ENCODE measurements around the gene DMC1. TPM values are rescaled to one million over a fixed set of nuclear protein-coding genes. Genes with fewer than 3 reads are reported as not detected.

Gene DMC1
- total RNA-seq, 1 experiment from 2014 or later, result 0.28 TPM

DNA sequence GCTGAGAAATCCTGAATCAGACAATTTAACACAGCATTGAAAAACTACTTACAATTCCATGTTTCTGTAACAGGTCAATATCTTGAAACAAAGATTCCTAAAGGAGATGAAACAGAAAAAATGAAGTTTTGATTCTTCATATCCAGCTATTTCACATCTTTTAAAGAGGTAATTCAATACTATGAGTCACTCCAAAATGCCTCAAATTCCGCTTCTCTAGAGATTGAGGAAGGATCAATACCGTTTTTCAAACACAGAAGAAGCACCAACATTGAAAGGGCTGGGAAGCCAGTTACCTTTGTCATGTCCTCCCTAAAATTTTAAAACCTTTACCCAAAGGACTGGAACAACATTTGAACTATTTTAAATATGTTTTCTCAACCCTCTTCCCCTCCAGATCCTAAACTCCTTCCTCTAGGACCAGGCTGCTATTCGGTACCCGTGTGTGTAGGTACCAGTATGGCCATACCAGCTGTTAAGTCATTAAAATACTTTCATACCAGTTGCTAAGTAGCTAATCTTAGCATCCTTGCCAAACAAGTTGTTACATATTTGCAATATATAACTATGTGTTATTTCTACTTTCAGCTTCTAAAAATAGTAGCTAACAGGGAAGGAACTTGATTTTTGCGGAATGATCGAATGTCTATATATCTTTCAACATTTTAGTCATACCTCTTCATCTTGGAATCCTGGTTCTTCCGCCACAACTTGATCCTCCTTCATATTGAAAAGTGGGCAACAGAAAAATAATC, 2.3 kb downstream of the DMC1 start:
- no peak for DNase-seq (ENCODE audit: low spot score)

DNA sequence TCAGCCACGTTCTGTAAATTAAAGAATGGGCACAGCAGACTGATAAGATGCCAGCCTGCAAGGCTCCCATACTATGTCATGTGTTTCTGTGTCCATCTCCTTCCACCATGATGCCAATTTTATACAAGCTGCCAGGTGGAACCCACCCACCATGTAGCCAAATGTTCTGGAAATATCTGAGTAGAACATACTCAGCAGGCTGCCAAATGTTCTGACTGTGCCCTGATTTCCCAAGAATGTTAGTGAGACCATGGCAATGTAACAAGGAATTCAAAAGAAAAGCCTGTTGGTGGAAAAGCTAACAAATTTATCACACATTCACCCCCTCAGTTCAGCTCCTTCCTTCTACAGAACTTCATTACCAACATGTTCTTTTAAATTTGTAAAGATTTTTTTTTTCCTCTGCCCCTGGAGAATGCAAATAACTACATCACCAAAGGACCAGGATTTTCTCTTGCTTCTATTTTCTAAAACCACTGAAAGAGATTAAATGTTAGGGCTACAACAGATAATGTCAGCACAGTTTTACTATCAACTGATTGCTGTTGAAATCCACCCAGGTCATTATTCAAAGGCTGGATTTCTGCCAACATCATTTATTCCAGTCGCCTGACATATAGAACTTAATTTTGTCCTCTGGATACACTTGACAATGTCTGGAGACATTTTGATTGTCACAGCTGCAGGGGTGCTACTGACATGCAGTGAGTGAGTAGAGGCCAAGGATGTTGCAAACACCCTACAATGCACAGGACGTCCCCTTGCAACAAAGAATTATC, 3.1 kb downstream of the DMC1 start:
- no peak for DNase-seq (ENCODE audit: low spot score)

- DNase-seq (ENCODE audit: low spot score), result no peak
Observed at GRCh38 chr22:38565441-38565840, 4.5 kb downstream of the DMC1 start.

GRCh38 chr22:38564669-38565068, 5.3 kb downstream of the DMC1 start:
- DNase-seq (ENCODE audit: low spot score), result no peak

DNA sequence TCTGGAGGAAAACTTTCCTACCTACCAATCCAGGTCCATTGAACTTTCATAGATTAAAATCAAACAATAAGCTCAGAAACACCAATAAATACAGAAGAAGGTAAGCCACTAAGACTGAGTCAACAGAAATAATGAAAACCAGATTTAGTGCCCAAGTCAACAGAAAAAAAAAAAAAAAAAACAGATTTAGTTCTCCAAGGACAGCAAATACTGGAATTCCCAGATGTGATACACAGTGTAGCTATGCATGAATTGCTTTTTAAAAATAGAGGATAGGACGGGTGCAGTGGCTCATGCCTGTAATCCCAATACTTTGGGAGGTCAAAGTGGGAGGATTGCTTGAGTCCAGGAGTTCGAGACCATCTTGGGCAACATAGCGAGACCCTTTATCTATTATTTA, 15.7 kb downstream of the DMC1 start:
- no peak for DNase-seq (ENCODE audit: low spot score)

DNA sequence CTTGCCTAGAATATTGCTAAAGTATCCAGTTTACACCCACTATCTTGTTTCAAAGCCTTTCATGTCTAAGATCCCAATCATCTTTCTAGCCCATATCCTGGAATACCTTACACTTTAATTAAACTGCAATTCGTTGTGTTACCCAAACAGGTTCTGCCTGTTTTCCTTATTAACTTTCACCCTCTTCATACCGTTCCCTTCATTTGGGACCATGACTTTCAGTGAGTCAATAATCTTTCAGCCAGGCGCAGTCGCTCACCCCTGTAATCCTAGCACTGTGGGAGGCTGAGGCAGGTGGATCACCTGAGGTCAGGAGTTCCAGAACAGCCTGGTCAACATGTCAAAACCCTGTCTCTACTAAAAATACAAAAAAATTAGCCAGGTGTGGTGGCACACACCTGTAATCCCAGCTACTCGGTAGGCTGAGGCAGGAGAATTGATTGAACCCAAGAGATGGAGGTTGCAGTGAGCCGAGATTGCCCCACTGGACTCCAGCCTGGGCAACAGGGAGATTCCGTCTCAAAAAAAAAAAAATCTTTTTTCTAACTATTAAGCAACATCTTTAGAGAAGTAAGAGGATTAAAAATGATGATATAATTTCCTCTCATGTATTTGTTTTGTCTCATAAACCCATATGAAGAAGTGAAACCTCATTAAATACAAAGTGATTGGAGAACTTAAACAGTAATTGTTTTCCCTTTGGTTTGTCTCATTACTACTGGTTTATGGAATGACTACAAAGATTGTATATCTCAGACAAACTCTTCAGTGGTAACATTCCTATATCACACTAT, 20.7 kb downstream of the DMC1 start:
- DNase-seq (ENCODE audit: low spot score), result no peak

DNA sequence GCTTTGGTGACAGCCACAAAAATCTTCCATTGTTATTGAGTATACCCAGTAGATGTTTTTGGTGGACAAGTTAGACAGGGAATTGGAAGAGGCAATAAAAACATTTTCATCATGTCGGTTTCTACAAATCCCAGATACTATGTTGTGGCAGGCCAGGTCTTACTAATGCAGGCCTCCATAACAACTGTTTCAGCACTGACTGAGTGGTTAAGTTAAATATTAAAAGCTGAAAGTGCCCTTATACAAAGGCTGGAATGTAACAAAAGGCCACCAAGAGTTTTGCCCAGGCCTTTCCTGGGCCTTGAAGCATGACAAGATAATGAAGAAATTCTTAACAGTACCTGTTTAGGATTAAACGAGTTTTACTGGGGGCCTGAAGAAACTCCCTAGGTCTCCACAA, 29.3 kb downstream of the DMC1 start:
- no peak for DNase-seq (ENCODE audit: low spot score)

GRCh38 chr22:38531251-38531938, 38.6 kb downstream of the DMC1 start:
- DNase-seq (ENCODE audit: low spot score), result no peak

DNA sequence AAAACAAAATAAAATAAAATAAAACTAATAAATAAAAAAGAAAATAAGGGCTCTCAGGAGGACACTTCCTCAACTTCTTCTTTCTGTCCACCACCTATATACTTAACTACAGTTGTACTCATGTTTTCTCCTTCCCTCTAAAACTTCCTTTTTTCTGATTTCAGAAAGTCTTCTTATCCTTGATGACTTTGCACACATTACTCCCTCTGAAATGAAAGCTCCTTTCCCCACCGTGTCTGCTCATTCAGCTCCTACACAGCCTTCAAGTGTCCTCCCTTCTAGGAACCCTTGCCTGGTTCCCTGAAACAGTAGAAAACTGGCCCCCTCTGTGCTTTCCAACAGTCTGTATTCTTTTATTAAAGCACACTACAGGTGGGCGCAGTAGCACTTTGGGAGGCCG, 45.6 kb downstream of the DMC1 start:
- no peak for DNase-seq (ENCODE audit: low spot score)

DNA sequence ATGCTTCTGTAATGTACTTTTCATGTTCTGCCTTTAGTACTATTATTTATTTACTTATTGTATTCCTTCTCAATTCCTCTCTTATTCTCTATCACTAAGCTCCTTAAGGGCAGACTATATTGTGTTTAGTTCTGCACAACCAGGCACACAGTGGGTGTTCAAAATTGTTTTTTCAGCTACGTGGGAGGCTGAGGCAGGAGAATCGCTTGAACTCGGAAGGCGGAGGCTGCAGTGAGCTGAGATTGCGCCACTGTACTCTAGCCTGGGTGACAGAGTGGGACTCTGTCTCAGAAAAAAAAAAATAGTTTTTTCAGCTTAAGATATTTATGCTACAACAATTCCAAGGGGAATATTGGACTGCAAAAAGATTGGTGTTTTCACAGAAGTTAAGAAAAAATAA, 46.5 kb downstream of the DMC1 start:
- no peak for DNase-seq (ENCODE audit: low spot score)

GRCh38 chr22:38523029-38523428, 47.0 kb downstream of the DMC1 start:
- no peak for DNase-seq (ENCODE audit: low spot score)

DNA sequence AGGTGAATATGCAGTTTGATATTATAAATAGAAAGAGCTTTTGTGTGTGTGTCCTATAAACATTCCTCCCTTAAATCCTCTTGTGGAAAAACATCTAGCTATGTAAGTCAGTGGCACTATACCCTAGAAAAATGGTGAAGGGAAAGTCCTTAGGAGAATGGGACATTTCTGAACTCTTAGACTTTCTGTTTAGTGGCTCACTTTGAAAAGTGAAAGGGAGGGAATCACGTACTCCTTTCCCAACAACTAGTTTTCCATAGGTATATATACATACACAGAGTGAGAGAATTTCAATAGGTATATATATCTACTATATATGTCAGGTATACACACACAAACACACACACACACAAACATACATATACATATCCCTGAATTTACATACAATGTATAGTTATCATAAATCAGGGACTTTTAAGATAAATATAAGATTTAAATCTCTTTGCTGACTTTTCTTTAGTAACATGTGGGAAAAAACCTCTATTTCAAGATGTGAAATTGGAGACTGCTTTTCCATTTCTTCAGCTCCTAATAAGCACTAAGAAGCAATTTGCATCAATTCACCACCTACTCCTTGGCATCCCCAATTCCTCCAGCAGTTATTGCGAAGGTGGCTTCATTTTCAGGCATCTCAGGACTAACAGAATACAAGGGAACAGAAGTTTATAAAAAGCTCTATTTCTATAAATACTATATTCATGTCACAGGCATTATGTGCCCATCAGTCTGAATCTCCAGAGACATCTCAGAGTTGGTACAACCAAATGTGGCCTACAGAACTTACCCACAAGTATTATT, 50.3 kb downstream of the DMC1 start:
- no peak for DNase-seq (ENCODE audit: low spot score)

DNA sequence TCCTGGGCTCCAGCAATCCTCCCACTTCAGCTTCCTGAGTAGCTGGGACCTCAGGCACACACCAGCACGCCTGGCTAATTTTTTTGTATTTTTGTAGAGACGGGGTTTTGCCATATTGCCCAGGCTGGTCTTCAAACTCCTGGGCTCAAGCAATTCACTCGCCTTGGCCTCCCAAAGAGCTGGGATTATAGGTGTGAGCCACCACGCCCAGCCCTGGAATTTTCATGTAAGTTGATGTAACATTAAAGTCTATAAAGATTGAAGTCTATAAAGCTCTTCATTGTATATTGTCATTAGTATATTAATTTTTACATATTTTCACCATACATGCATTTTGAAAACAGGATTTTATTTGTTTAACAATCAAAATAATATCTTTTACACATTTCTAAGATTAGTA, 51.4 kb downstream of the DMC1 start:
- no peak for DNase-seq (ENCODE audit: low spot score)

DNA sequence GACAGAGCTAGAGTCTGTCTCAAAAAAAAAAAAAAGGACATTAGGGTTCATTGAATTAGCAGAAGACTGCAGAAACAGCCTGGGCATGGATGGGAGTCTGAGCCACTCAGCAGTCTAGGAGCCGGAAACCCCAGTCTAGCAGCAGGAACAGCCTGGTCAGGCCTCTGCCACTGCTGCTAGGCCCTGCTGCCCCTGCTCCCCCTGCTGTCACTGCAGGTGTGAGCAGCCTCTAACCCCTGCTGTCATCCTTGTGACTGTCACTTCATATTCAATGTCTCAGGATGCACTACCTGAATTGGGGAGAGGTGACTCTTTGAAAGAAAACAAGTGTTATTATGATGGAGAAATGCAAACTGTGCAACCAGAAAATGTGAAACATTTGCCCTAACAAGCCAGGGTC, 56.9 kb downstream of the DMC1 start:
- no peak for DNase-seq (ENCODE audit: low spot score)

DNA sequence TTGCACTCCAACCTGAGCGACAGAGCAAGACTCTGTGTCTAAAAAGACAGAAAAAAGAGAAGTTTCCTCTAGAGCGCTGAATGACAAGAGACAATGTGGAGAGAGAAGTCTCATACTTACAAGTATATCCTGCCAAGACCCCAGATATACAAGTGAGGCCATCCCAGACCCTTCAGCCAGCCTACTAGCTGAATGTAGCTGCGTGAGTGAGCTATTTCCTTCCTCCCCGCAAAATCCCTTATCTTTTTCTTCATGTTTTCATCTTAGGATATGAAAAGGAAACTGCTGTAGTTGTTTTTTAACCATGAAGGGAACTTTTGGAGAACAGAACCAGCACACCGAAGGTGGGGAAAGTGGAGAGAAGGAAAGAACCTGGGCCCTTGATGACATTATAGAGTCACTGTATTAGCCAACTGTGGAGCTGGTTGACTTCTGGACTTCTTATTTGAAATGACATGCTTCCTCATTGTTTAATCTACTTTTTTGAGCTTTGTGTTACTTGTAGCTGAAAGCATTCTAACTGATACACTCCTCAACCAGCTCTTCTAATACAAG, 59.5 kb downstream of the DMC1 start:
- no peak for DNase-seq (ENCODE audit: low spot score)

DNA sequence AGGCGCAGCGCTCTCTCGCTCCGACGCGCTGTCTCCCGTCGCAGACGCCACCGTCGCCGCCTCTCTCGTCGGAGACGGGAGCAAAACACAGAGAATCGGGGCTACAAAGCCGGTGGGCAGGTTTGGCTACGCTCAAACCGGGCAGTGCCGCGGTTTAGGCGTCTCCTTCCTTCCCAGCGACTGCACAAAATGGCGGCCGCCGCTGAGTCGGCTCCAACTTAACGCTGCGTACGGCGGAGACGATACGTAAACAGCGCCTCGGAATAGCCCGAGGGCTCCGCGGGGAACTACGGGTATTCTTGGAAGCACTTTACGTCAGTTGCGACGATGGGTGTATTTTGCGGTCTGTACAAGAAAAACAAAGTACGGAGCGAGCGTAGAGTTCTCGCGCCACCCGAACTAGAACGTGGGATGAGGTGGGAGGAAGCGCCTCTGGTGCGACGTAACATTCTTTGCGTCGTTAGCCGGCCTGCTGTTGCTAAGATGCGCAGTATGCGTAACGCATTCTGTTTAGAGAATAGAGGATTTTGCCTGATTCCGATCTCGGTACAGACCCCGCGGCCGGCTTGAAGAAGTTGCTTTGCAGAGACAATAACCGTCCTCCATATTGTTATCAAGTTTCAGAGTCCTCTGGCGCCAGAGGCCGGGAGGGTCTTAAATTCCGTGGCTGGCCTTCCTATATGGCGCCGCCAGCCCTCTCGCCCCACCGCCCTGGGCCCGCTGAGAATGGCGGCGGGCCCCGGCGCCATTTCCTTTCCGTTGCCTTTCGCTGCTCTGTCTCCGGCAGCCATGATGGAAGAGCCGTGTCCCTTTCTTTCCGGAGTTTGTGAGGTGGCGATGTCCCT, 63.6 kb downstream of the DMC1 start, which contains the start of gene DDX17:
DDX17 (minus strand) TSS at position 194 of the 845 bp plus-strand sequence.
- DNase-seq (ENCODE audit: low spot score), result peak; percentile 92

DNA sequence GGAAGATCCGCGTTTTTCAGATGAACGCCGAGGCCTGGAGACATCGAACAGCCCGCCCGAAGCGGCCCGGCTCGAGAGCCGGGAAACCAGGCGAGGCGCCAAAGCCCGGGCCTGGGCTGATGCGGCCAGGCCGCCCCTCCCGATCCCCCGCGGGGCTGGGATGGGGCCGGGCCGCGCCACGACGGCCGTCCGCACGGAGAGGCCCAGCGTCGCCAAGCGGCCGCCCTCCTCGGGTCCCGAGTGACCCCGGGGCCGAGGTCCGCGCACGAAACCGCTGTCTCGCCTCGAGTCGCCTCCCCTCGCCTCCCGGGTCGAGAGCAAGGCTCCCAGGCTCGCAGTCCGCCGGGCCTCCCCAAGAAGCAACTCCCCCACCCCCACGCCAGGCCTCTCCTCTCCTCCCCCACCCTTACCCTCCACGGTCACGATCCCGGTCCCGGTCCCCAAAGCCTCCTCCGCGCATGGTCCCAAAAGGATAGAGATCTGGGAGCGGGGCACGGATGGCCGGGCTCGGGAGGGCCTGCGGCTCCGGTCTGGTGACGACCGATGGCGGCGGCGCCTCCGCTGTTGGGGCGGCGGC, 64.4 kb downstream of the DMC1 start:
- DNase-seq (ENCODE audit: low spot score), result no peak

DNA sequence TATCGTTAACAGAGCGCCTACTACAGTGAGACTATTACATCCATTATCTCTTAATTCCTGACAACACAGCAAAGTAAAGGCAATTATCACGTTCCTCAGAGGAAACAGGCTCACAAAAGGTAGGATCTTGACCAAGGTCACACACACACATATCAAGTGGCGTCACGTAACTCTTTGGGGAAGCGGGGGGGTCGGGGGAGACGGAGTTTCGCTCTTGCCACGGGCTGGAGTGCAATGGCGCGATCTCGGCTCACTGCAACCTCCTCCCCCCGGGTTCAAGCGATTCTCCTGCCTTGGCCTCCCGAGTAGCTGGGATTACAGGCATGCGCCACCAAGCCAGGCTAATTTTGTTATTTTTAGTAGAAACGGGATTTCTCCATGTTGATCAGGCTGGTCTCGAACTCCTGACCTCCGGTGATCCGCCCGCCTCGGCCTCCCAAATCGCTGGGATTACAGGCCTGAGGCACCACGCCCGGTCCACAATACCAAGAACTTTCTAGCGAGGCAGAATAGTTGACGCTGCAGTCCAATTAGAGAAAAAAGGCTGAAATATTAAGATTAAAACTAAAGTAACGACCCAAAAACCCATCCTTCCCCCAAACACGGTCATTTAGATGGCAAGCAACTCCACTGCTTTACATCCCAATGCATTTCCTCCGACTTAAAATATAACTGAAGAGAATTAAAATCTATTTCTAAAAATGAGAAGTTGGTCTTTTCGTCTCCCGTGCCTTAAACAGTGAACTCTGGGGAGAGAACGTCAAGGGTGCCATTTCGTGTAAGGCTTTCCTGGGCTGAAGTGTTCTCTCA, 65.0 kb downstream of the DMC1 start:
- DNase-seq (ENCODE audit: low spot score), result peak; percentile 13

GRCh38 chr22:38503021-38503420, 67.0 kb downstream of the DMC1 start:
- no peak for DNase-seq (ENCODE audit: low spot score)

All from A172 (cell line).